Adrenal gland (tissue), 5 donors: ENCODE measurements around the gene DCDC2.
"Not testable (repeated sequence)": the region's sequence is repeated elsewhere in the genome, so short reads cannot be mapped to it uniquely, and the experiment has no call there.

ENCODE experiments used
- CTCF ChIP-seq, 6 experiments: fragments of 450-650 bp in 4 of 6; fragments of 200-600 bp in 2 of 6; sonication (generic) in 1 of 6; IDR thresholded peaks; 1 replicate in 5 of 6; 2 replicates in 1 of 6; pipeline versions ENCODE4 v1.5.1 to v1.8.0; 2016 to 2021; ENCODE audit warnings: antibody characterized with exemption in 6 of 6, mild to moderate bottlenecking in 2 of 6, moderate library complexity in 1 of 6
- POLR2A ChIP-seq, 2 donors: fragments of 450-650 bp; IDR thresholded peaks; one replicate each; pipeline ENCODE4 v1.6.1; 2017; ENCODE audit warnings: antibody characterized with exemption in 2 of 2, mild to moderate bottlenecking in 2 of 2, moderate library complexity in 1 of 2
- donor health status: DM: no; HTN: no; CAD: no.

- TF ChIP-seq CTCF, POLR2A (IDR thresholded peaks at IDR 0.05): not testable (repeated sequence)
These were observed 35.4 kb downstream of the DCDC2 start for GRCh38 chr6:24322446-24322845.
